Measurements from ENCODE around the gene RBM38. TPM values are rescaled to one million over a fixed set of nuclear protein-coding genes. Genes with fewer than 3 reads are reported as not detected.
A peak's percentile ranks its signal among the peaks of the same experiment; 100 is the strongest.

RBM38 gene
- total and polyA plus RNA-seq, 10 of the 15 experiments (the other 5 are each of a cell fraction or from before 2014, with no cell fraction given), result 0.32 to 118 (median 25.2) TPM

DNA sequence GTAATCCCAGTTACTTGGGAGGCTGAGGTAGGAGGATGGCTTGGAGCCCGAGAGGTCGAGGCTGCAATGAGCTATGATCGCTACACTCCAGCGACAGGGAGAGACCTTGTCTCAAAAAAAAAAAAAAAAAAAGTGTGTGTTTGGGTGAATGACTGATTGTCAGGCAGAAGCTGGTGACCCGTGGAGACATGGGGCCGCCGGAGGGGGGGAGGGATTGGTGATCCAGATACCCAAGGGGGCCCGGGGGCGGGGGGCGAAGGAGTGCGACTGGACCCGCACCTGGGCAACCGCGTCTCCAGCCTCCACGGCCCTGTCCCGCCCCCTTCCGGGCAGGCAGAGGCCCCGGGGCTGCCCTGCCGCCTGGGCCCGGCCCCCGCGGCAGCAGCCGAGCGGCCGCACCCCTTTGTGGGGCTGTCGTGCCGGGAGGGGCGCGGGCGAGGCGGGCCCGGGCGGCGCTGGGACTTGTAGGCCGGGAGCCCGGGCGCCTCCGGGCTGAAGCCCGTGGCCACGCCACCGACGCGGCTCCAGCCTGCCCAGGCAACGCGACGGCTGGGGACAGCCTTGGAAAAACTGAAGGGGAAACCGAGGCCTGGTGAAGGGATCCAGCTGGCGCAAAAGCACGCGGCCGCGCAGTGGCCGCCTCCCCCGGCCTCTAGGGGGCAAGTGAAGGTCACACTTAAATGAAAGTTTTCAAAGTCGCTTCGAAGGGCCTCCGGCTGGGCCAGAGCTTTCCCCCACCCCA lies 2.1 kb upstream of the RBM38 start (continued):
- TF ChIP-seq ZNF687 (IDR thresholded peaks at IDR 0.05) (peak; percentile 57), MEF2A (IDR thresholded peaks at IDR 0.05; ENCODE audit: insufficient read depth, low read depth, low read length) (no peak), TAF1 (IDR thresholded peaks at IDR 0.05; ENCODE audit: borderline replicate concordance, low read depth, low read length) (no peak), ZNF217 (IDR thresholded peaks at IDR 0.05) (peak; percentile 48; the same call in 1 of the 2 replicates), E4F1 (IDR thresholded peaks at IDR 0.05; ENCODE audit: borderline replicate concordance, partially characterized antibody) (no peak), TCF7 (IDR thresholded peaks at IDR 0.05; ENCODE audit: borderline replicate concordance) (no peak), POLR2A (IDR thresholded peaks at IDR 0.05; ENCODE audit: low read depth, low read length) (peak; percentile 44; the same call in 1 of the 2 replicates), ZNF384 (IDR thresholded peaks at IDR 0.05; ENCODE audit: borderline replicate concordance, low read depth, low read length) (peak; percentile 65), GATAD2B (conservative IDR thresholded peaks at IDR 0.05; ENCODE audit: low read depth) (peak; percentile 80)
- TF ChIP-seq, protein P1, sequence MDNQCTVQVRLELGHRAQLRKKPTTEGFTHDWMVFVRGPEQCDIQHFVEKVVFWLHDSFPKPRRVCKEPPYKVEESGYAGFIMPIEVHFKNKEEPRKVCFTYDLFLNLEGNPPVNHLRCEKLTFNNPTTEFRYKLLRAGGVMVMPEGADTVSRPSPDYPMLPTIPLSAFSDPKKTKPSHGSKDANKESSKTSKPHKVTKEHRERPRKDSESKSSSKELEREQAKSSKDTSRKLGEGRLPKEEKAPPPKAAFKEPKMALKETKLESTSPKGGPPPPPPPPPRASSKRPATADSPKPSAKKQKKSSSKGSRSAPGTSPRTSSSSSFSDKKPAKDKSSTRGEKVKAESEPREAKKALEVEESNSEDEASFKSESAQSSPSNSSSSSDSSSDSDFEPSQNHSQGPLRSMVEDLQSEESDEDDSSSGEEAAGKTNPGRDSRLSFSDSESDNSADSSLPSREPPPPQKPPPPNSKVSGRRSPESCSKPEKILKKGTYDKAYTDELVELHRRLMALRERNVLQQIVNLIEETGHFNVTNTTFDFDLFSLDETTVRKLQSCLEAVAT (IDR thresholded peaks at IDR 0.05), result no peak; the same call in 1 of the 2 replicates
- TF ChIP-seq, protein P2, sequence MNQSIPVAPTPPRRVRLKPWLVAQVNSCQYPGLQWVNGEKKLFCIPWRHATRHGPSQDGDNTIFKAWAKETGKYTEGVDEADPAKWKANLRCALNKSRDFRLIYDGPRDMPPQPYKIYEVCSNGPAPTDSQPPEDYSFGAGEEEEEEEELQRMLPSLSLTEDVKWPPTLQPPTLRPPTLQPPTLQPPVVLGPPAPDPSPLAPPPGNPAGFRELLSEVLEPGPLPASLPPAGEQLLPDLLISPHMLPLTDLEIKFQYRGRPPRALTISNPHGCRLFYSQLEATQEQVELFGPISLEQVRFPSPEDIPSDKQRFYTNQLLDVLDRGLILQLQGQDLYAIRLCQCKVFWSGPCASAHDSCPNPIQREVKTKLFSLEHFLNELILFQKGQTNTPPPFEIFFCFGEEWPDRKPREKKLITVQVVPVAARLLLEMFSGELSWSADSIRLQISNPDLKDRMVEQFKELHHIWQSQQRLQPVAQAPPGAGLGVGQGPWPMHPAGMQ (IDR thresholded peaks at IDR 0.05; ENCODE audit: borderline replicate concordance), result no peak
- TF ChIP-seq, protein P3, sequence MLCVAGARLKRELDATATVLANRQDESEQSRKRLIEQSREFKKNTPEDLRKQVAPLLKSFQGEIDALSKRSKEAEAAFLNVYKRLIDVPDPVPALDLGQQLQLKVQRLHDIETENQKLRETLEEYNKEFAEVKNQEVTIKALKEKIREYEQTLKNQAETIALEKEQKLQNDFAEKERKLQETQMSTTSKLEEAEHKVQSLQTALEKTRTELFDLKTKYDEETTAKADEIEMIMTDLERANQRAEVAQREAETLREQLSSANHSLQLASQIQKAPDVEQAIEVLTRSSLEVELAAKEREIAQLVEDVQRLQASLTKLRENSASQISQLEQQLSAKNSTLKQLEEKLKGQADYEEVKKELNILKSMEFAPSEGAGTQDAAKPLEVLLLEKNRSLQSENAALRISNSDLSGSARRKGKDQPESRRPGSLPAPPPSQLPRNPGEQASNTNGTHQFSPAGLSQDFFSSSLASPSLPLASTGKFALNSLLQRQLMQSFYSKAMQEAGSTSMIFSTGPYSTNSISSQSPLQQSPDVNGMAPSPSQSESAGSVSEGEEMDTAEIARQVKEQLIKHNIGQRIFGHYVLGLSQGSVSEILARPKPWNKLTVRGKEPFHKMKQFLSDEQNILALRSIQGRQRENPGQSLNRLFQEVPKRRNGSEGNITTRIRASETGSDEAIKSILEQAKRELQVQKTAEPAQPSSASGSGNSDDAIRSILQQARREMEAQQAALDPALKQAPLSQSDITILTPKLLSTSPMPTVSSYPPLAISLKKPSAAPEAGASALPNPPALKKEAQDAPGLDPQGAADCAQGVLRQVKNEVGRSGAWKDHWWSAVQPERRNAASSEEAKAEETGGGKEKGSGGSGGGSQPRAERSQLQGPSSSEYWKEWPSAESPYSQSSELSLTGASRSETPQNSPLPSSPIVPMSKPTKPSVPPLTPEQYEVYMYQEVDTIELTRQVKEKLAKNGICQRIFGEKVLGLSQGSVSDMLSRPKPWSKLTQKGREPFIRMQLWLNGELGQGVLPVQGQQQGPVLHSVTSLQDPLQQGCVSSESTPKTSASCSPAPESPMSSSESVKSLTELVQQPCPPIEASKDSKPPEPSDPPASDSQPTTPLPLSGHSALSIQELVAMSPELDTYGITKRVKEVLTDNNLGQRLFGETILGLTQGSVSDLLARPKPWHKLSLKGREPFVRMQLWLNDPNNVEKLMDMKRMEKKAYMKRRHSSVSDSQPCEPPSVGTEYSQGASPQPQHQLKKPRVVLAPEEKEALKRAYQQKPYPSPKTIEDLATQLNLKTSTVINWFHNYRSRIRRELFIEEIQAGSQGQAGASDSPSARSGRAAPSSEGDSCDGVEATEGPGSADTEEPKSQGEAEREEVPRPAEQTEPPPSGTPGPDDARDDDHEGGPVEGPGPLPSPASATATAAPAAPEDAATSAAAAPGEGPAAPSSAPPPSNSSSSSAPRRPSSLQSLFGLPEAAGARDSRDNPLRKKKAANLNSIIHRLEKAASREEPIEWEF (IDR thresholded peaks at IDR 0.05; ENCODE audit: insufficient replicate concordance, low read depth, low read length), result peak; percentile 27

All from GM12878 (cell line).